Measurements from ENCODE around the gene ERICH2.

The ERICH2 gene

DNA sequence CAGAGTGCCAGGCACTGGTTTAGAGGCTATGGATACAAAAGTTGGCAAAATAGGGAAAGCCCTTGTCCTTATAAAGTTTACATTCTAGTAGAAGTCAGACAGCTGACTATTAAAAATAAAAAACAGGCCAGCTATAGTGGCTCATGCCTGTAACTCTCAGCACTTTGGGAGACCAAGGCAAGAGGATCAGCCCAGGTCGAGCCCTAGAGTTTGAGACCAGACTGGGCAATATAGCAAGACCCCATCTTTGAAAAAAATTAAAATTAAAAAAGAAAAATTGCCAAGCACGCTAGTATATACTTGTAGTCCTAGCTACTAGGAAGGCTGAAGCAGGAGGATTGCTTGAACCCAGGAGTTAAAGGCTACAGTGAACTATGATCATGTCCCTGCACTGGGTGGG lies 12.5 kb downstream of the ERICH2 start:
- H3K27ac ChIP-seq = no peak overlapping the region
- TF ChIP-seq, protein P1, sequence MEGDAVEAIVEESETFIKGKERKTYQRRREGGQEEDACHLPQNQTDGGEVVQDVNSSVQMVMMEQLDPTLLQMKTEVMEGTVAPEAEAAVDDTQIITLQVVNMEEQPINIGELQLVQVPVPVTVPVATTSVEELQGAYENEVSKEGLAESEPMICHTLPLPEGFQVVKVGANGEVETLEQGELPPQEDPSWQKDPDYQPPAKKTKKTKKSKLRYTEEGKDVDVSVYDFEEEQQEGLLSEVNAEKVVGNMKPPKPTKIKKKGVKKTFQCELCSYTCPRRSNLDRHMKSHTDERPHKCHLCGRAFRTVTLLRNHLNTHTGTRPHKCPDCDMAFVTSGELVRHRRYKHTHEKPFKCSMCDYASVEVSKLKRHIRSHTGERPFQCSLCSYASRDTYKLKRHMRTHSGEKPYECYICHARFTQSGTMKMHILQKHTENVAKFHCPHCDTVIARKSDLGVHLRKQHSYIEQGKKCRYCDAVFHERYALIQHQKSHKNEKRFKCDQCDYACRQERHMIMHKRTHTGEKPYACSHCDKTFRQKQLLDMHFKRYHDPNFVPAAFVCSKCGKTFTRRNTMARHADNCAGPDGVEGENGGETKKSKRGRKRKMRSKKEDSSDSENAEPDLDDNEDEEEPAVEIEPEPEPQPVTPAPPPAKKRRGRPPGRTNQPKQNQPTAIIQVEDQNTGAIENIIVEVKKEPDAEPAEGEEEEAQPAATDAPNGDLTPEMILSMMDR (conservative IDR thresholded peaks at IDR 0.05) = no peak

- no peak overlapping the region for H3K27ac ChIP-seq
- TF ChIP-seq, protein P1 (conservative IDR thresholded peaks at IDR 0.05) = no peak
Measured at GRCh38 chr2:170783549-170783948, 13.4 kb downstream of the ERICH2 start.

- TF ChIP-seq, protein P1 (conservative IDR thresholded peaks at IDR 0.05) = no peak
- H3K27ac ChIP-seq = no peak overlapping the region
Measured at GRCh38 chr2:170798996-170799395, 28.8 kb downstream of the ERICH2 start.

DNA sequence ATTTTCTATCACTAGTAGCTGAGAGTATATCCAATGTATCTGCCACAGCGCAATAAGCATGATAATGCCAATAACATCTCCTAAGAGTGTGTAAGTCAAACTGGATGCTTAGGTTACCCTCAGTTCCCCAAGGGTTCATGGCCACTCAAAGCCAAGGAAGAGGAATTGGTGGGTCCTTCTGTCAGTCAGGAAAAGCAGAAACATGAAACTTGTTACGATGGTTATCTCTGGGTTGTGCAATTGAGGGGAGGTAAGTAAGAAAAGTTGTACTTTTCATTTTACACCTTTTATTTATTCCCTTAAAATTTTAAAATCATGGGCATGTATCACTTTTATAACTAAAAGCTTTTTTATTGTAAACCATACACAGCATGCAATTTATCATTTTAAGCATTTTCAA lies 36.4 kb downstream of the ERICH2 start:
- no peak overlapping the region for H3K27ac ChIP-seq
- TF ChIP-seq, protein P1 (conservative IDR thresholded peaks at IDR 0.05) = no peak

- peak overlapping the region; percentile 31; the same call in 1 of the 2 replicates for H3K27ac ChIP-seq
Measured at GRCh38 chr2:170812710-170813600, 42.8 kb downstream of the ERICH2 start.

DNA sequence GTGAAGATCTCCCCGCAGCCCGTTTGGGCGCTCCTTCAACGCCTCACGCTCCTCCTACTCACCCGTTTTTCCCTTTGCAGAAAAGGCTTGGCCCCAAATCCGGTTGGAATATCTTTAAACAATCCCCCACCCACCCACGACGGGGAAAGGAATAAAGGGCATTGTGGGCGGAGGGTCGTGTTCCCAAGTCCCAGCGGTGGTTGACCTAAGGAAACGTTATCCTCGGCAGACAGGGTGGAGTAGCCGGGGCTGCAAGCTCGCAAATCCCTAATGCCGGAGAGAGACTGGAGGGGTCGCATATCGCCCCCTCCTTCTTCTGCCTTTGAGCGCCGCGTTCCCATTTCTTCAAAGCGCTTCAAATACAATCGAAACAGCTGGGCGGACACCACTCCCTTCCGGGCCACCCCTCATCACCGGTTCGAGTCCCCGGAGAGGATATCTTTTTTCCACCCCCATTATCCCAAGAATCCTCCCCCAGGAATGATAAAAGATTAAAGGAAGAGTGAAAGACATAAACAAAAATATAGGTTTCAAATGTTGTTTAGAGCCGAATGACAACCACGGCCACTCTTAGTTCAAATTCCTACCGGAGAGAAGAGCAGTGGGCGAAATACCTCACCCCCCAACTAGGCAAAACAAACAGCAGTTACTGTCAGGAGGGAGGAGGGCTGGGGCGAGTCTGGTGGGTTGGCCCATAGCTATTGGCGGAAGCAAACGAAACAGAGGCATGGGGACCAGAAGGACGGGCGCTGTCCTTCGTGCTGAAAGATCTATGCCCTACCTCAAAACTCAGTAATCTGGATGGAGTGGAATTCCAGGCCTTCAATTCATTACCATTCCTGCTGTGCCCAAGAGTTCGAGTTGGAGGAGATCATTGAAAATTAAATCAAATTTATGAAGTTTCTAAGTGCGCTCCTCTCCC lies 43.7 kb downstream of the ERICH2 start:
- H3K27ac ChIP-seq = no peak overlapping the region

More at GRCh38 chr2:170812710-170813600, 42.8 kb downstream of the ERICH2 start:
- TF ChIP-seq, protein P1 (conservative IDR thresholded peaks at IDR 0.05) = peak; percentile 79

More for the DNA sequence above, 43.7 kb downstream of the ERICH2 start:
- TF ChIP-seq, protein P1 (conservative IDR thresholded peaks at IDR 0.05) = no peak
